Thoracic aorta (tissue), 2 donors: ENCODE measurements around the gene RAB7A. TPM values are rescaled to one million over a fixed set of nuclear protein-coding genes. Genes with fewer than 3 reads are reported as not detected.
"Not testable (repeated sequence)": the region's sequence is repeated elsewhere in the genome, so short reads cannot be mapped to it uniquely, and the experiment has no call there.

Experiments used
- ATAC-seq: fragments of 150-250 bp; one replicate; pipeline ENCODE4 v1.8.0; 2017; ENCODE audit warnings: low read depth; ENCODE audit not compliant: insufficient number of reproducible peaks, low FRiP score
- DNase-seq: peaks from one replicate; pipeline ENCODE4 v3.0.0-alpha.2; 2020; ENCODE audit warnings: low spot score
- H3K27ac ChIP-seq, 2 donors: fragments of 200-600 bp; sonication (generic); 1 replicate in 1 of 2; 2 replicates in 1 of 2; pipeline ENCODE4 v1.5.1; 2016; ENCODE audit warnings: mild to moderate bottlenecking in 2 of 2, moderate library complexity in 2 of 2
- H3K27me3 ChIP-seq: fragments of 200-600 bp; sonication (generic); replicated peaks from 2 replicates; pipeline ENCODE4 v1.6.0; 2016; ENCODE audit warnings: mild to moderate bottlenecking; ENCODE audit not compliant: insufficient read depth
- H3K36me3 ChIP-seq: fragments of 200-600 bp; sonication (generic); one replicate; pipeline ENCODE4 v1.5.1; 2016
- H3K4me1 ChIP-seq, 2 donors: fragments of 200-600 bp; sonication (generic); 1 replicate in 1 of 2; 2 replicates in 1 of 2; pipeline versions ENCODE4 v1.5.1 to v1.6.0; 2016; ENCODE audit warnings: low read depth in 2 of 2, mild to moderate bottlenecking in 1 of 2; ENCODE audit not compliant: control insufficient read depth in 1 of 2
- H3K4me3 ChIP-seq: fragments of 200-600 bp; sonication (generic); 2 replicates; pipeline ENCODE4 v1.5.1; 2016; ENCODE audit warnings: mild to moderate bottlenecking
- H3K9me3 ChIP-seq: fragments of 200-600 bp; sonication (generic); 2 replicates; pipeline ENCODE4 v1.5.1; 2016
- total RNA-seq, 2 donors: library from RNA; depleted of rRNA; stranded (reverse); fragments of >200 nt; gene quantifications; one replicate each; pipeline versions ENCODE4 v1.1.0 to v1.2.3, GENCODE V29; 2016
- TF ChIP-seq, protein P1 (sequence below): fragments of 200-600 bp; sonication (generic); IDR thresholded peaks from one replicate; pipeline ENCODE4 v1.5.1; 2019; ENCODE audit warnings: antibody characterized with exemption

Gene RAB7A
- total RNA-seq, 2 donors from 2014 or later: 73.1 to 108 TPM

DNA sequence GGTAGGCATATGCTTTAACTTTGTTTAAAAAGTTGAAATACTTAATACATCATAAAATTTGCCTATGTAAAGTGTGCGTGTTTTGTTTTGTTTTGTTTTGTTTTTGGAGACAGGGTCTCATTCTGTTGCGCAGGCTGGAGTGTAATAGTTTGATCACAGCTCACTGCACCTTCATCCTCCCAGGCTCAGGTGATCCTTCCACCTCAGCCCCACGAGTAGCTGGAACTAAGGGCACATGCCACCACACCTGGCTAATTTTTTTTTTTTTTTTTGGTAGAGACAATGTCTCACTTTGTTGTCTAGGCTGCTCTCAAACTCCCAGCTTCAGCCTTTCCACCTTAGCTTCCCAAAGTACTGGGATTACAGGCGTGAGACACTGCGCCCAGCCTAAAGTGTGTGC lies 42.5 kb downstream of the RAB7A start:
- Histone ChIP-seq H3K27ac (no peak overlapping the region), H3K27me3 (no peaks in the 10 kb centered on the region), H3K36me3 (no peaks in the 10 kb centered on the region), H3K9me3 (no peaks in the 10 kb centered on the region), H3K4me1 (peaks cover 18 to 52% of the 10 kb centered on the region in 2 donors), H3K4me3 (no peak overlapping the region)
- TF ChIP-seq, protein P1, sequence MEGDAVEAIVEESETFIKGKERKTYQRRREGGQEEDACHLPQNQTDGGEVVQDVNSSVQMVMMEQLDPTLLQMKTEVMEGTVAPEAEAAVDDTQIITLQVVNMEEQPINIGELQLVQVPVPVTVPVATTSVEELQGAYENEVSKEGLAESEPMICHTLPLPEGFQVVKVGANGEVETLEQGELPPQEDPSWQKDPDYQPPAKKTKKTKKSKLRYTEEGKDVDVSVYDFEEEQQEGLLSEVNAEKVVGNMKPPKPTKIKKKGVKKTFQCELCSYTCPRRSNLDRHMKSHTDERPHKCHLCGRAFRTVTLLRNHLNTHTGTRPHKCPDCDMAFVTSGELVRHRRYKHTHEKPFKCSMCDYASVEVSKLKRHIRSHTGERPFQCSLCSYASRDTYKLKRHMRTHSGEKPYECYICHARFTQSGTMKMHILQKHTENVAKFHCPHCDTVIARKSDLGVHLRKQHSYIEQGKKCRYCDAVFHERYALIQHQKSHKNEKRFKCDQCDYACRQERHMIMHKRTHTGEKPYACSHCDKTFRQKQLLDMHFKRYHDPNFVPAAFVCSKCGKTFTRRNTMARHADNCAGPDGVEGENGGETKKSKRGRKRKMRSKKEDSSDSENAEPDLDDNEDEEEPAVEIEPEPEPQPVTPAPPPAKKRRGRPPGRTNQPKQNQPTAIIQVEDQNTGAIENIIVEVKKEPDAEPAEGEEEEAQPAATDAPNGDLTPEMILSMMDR: no peak
- ATAC-seq: no peak
- no peak for DNase-seq

DNA sequence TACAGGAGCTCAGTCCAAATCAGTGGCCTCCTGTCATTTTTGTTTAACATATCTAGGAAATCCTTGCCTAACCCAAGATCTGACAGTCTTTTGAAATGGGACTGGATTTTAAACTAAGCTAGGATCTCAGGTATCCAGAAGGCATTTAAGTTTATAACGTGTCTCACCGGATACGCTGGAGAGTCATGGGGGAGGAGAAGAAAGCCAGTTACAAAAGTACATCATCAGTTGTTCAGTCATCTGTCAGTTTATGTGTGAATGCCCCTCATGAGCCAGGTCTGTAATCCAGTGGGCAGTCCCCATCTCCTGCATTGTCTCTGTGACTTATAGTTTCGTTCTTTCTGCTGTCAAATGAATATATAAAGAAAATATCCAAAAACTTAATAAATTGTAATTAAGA lies 44.4 kb downstream of the RAB7A start:
- H3K4me1 ChIP-seq: peaks cover 26 to 59% of the 10 kb centered on the region in 2 donors

DNA sequence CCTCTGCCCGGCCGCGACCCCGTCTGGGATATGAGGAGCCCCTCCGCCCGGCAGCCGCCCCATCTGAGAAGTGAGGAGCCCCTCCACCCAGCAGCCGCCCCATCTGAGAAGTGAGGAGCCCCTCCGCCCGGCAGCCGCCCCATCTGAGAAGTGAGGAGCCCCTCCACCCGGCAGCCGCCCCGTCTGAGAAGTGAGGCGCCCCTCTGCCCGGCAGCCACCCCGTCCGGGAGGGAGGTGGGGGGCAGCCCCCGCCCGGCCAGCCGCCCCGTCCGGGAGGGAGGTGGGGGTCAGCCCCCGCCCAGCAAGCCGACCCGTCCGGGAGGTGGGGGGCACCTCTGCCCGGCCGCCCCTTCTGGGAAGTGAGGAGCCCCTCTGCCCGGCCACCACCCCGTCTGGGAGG lies 47.2 kb downstream of the RAB7A start:
- H3K4me1 ChIP-seq: peaks cover 18 to 54% of the 10 kb centered on the region in 2 donors

More for the DNA sequence above, 44.4 kb downstream of the RAB7A start:
- Histone ChIP-seq H3K27me3 (no peaks in the 10 kb centered on the region), H3K27ac (no peak overlapping the region), H3K9me3 (no peaks in the 10 kb centered on the region), H3K36me3 (no peaks in the 10 kb centered on the region), H3K4me3 (no peak overlapping the region)
- no peak for DNase-seq
- ATAC-seq: no peak
- TF ChIP-seq, protein P1: no peak

DNA sequence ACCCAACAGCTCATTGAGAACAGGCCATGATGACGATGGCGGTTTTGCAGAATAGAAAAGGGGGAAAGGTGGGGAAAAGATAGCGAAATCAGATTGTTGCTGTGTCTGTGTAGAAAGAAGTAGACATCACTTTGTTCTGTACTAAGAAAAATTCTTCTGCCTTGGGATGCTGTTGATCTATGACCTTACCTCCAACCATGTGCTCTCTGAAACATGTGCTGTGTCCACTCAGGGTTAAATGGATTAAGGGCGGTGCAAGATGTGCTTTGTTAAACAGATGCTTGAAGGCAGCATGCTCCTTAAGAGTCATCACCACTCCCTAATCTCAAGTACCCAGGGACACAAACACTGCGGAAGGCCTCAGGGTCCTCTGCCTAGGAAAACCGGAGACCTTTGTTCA lies 47.6 kb downstream of the RAB7A start:
- not testable (repeated sequence) for H3K9me3 ChIP-seq, H3K27me3 ChIP-seq, DNase-seq, H3K36me3 ChIP-seq, H3K27ac ChIP-seq, ATAC-seq, H3K4me3 ChIP-seq
- H3K4me1 ChIP-seq: peaks cover 17 to 54% of the 10 kb centered on the region in 2 donors

More for the DNA sequence above, 47.2 kb downstream of the RAB7A start:
- not testable (repeated sequence) for H3K27ac ChIP-seq, DNase-seq, ATAC-seq, H3K36me3 ChIP-seq, H3K9me3 ChIP-seq, H3K4me3 ChIP-seq, H3K27me3 ChIP-seq

DNA sequence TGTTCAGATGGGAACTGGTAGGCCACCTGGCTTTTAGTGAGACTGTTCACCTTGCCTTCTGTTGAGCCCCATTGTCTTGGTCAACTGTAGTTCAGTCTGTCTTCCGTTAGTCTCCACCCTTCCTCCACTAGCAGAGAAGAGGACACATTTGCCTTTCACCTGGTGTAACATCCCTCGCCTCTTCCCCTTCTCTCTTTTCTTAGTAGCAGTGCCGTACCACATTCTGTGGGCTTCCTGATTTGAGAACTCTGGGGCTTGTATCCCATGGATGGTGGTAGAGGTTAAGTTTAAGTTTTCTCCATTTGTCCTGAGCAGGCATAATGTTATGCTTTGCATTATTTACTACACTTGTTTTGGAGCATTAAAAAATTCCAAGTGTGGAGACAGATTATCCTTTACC lies 49.3 kb downstream of the RAB7A start:
- TF ChIP-seq, protein P1: no peak
- Histone ChIP-seq H3K27me3 (no peaks in the 10 kb centered on the region), H3K9me3 (no peaks in the 10 kb centered on the region), H3K36me3 (no peaks in the 10 kb centered on the region), H3K27ac (no peak overlapping the region), H3K4me1 (peaks cover 19 to 53% of the 10 kb centered on the region in 2 donors), H3K4me3 (no peak overlapping the region)
- ATAC-seq (no peak), DNase-seq (no peak)

DNA sequence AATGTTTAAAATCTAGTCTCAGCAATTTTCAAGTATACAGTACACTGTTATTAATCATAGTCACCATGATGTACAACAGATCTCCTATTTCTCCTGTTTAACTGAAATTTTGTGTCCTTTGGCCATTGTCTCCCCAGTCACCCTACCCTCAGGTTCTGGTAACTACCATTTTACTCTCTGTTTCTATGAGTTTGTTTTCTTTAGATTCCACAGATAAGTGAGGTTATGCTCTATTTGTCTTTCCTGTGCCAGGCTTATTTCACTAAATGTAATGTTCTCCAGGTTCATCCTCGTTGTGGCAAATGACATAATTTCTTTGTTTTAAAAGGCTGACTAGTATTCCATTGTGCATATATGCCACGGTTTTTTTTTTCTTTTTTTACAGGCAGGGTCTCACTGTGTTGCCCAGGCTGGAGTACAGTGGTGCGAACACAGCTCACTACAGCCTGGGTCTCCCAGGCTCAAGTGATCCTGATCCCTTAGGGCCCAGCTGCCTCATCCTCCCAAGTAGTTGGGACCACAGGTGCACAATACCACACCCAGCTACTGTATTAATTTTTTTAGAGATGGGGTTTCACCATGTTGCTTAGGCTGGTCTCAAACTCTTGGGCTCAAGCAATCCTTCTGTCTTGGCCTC lies 50.0 kb downstream of the RAB7A start:
- TF ChIP-seq, protein P1: no peak
- no peaks in the 10 kb centered on the region for H3K36me3 ChIP-seq
- no peaks in the 10 kb centered on the region for H3K9me3 ChIP-seq
- DNase-seq (no peak), ATAC-seq (no peak)
- peaks cover 25 to 56% of the 10 kb centered on the region in 2 donors for H3K4me1 ChIP-seq
- H3K27ac ChIP-seq: no peak overlapping the region
- no peak overlapping the region for H3K4me3 ChIP-seq
- no peaks in the 10 kb centered on the region for H3K27me3 ChIP-seq
